DOHH2 (cell line): ENCODE data around the gene CIAO2B.

Experiments
- H3F3A ChIP-seq: fragments of 200-600 bp; sonication (generic), shearing (Covaris generic); 2 replicates; pipeline ENCODE4 v1.6.0; 2016; ENCODE audit warnings: antibody characterized with exemption, mild to moderate bottlenecking; ENCODE audit not compliant: control insufficient read depth, insufficient read depth
- H3K27ac ChIP-seq: fragments of 200-600 bp; sonication (generic); 2 replicates; pipeline ENCODE4 v1.5.1; 2014; ENCODE audit warnings: low read depth, mild to moderate bottlenecking, low read length, moderate library complexity
- H3K27me3 ChIP-seq: fragments of 200-600 bp; sonication (generic); 2 replicates; pipeline ENCODE4 v1.6.1; 2014; ENCODE audit warnings: mild to moderate bottlenecking, low read length, mixed read lengths; ENCODE audit not compliant: control insufficient read depth
- H3K36me3 ChIP-seq: fragments of 200-600 bp; sonication (generic); 2 replicates; pipeline ENCODE4 v1.6.1; 2014; ENCODE audit warnings: mild to moderate bottlenecking, low read length, moderate library complexity, mixed read lengths; ENCODE audit not compliant: control insufficient read depth
- H3K4me1 ChIP-seq: fragments of 200-600 bp; sonication (generic); 2 replicates; pipeline ENCODE4 v1.6.1; 2014; ENCODE audit warnings: mild to moderate bottlenecking, low read length, mixed read lengths; ENCODE audit not compliant: control insufficient read depth
- H3K4me2 ChIP-seq: fragments of 200-600 bp; sonication (generic); 2 replicates; pipeline ENCODE4 v1.6.0; 2014; ENCODE audit warnings: mild to moderate bottlenecking, low read length, moderate library complexity
- H3K4me3 ChIP-seq: fragments of 200-600 bp; sonication (generic); 2 replicates; pipeline ENCODE4 v1.5.1; 2014; ENCODE audit warnings: mild to moderate bottlenecking, low read length, mixed read lengths
- H3K79me2 ChIP-seq: fragments of 200-600 bp; sonication (generic); 2 replicates; pipeline ENCODE4 v1.6.1; 2014; ENCODE audit warnings: mild to moderate bottlenecking, low read length, mixed read lengths; ENCODE audit not compliant: control insufficient read depth
- H3K9me2 ChIP-seq: fragments of 200-600 bp; sonication (generic); replicated peaks from 2 replicates; pipeline ENCODE4 v1.6.1; 2014; ENCODE audit warnings: mild to moderate bottlenecking, low read length, mixed read lengths; ENCODE audit not compliant: control insufficient read depth
- H3K9me3 ChIP-seq: fragments of 200-600 bp; sonication (generic); 2 replicates; pipeline ENCODE4 v1.6.1; 2014; ENCODE audit warnings: antibody characterized with exemption, low read length, mixed read lengths; ENCODE audit not compliant: control insufficient read depth, insufficient read depth
- H4K20me1 ChIP-seq: fragments of 200-600 bp; sonication (generic); 2 replicates; pipeline ENCODE4 v1.6.0; 2014; ENCODE audit warnings: low read depth, mild to moderate bottlenecking, antibody characterized with exemption, low read length, moderate library complexity; ENCODE audit not compliant: control insufficient read depth, insufficient read depth
- EZH2phosphoT487 ChIP-seq: fragments of 200-600 bp; sonication (generic); IDR thresholded peaks from 2 replicates; pipeline ENCODE4 v1.6.1; 2017; ENCODE audit warnings: borderline replicate concordance, mild to moderate bottlenecking, antibody characterized with exemption, low read length, moderate library complexity, mixed read lengths
- TF ChIP-seq, protein P1 (sequence below): fragments of 200-600 bp; sonication (generic); IDR thresholded peaks from one replicate; pipeline ENCODE4 v1.5.1; 2014; ENCODE audit warnings: antibody characterized with exemption, mild to moderate bottlenecking, low read depth, low read length; ENCODE audit not compliant: poor library complexity, severe bottlenecking

CIAO2B gene

DNA sequence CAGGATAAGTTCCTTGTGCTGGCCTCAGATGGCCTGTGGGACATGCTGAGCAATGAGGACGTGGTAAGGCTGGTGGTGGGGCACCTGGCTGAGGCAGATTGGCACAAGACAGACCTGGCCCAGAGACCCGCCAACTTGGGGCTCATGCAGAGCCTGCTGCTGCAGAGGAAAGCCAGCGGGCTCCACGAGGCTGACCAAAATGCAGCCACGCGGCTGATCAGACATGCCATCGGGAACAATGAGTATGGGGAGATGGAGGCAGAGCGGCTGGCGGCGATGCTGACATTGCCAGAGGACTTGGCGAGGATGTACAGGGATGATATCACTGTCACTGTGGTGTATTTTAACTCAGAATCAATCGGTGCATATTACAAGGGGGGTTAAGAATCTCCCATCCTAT lies 48.7 kb downstream of the CIAO2B start:
- peaks cover 5% of the 10 kb centered on the region for H3K4me1 ChIP-seq
- H3K4me3 ChIP-seq = no peak overlapping the region
- no peaks in the 10 kb centered on the region for H3F3A ChIP-seq
- TF ChIP-seq EZH2phosphoT487 = no peak
- TF ChIP-seq, protein P1, sequence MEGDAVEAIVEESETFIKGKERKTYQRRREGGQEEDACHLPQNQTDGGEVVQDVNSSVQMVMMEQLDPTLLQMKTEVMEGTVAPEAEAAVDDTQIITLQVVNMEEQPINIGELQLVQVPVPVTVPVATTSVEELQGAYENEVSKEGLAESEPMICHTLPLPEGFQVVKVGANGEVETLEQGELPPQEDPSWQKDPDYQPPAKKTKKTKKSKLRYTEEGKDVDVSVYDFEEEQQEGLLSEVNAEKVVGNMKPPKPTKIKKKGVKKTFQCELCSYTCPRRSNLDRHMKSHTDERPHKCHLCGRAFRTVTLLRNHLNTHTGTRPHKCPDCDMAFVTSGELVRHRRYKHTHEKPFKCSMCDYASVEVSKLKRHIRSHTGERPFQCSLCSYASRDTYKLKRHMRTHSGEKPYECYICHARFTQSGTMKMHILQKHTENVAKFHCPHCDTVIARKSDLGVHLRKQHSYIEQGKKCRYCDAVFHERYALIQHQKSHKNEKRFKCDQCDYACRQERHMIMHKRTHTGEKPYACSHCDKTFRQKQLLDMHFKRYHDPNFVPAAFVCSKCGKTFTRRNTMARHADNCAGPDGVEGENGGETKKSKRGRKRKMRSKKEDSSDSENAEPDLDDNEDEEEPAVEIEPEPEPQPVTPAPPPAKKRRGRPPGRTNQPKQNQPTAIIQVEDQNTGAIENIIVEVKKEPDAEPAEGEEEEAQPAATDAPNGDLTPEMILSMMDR = no peak
- H3K9me3 ChIP-seq = no peaks in the 10 kb centered on the region
- H3K9me2 ChIP-seq = no peaks in the 10 kb centered on the region
- H4K20me1 ChIP-seq = no peaks in the 10 kb centered on the region; the same call in 1 of the 2 replicates
- peaks cover 27% of the 10 kb centered on the region for H3K36me3 ChIP-seq
- H3K4me2 ChIP-seq = no peak overlapping the region
- H3K27ac ChIP-seq = no peak overlapping the region
- H3K27me3 ChIP-seq = no peaks in the 10 kb centered on the region
- peaks cover 27% of the 10 kb centered on the region for H3K79me2 ChIP-seq

DNA sequence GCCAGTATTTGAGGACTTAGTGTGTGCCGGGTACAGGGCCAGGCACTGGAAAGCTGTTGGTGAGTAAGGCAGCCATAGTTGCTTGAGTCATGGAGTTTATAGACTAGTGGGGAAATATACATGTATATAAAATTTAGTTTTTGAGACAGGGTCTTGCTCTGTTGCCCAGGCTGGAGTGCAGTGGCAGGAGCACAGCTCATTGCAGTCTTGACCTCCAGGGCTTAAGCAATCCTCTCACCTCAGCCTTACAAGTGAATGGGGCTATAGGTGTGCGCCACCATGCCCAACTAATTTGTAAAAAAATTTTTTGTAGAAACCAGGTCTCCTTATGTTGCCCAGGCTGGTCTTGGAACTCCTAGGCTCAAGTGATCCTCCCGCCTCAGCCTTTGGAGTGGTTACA lies 51.5 kb downstream of the CIAO2B start:
- Histone ChIP-seq H3K4me2 (no peak overlapping the region), H4K20me1 (no peaks in the 10 kb centered on the region)
- TF ChIP-seq, protein P1 = no peak
- no peak for TF ChIP-seq EZH2phosphoT487

More for the DNA sequence above, 51.5 kb downstream of the CIAO2B start:
- Histone ChIP-seq H3K9me2 (no peaks in the 10 kb centered on the region), H3K9me3 (no peaks in the 10 kb centered on the region), H3F3A (no peaks in the 10 kb centered on the region), H3K36me3 (peaks cover 27% of the 10 kb centered on the region), H3K27me3 (no peaks in the 10 kb centered on the region), H3K27ac (no peak overlapping the region), H3K79me2 (peaks cover 27% of the 10 kb centered on the region), H3K4me3 (no peak overlapping the region), H3K4me1 (peaks cover 25% of the 10 kb centered on the region)
